Measurements from ENCODE around the gene ANKRD23. TPM values are rescaled to one million over a fixed set of nuclear protein-coding genes. Genes with fewer than 3 reads are reported as not detected.

ANKRD23 gene
- total and polyA plus RNA-seq, 2 donors (not counting 1 experiment from before 2014, with no cell fraction given), result 0.41 to 1.3 TPM

DNA sequence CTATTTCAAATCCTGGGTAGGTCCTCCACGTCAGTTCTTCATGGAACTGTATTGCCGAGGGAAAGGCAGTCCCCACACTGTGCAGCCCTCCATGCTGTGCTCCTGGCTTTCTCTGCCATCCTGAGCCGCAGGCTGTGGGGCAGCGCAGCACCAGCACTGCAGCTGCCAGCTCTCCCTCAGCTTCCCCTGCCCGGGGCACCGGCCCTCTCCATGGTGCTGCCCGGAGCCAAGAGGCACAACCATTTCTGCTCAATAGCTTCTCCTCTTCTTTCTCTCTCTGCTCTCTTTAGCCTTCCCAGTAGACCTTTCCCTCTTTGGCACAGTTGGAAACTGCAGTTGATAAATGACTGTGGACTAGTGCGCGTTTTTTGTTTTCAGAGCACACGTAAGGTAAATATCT, 12.1 kb downstream of the ANKRD23 start:
- Histone ChIP-seq H3K36me3 (ENCODE audit: control insufficient read depth, insufficient read depth, low read length) (peaks cover 10% of the 10 kb centered on the region), H3K9ac (ENCODE audit: insufficient read depth, low read length) (no peak overlapping the region), H2AFZ (ENCODE audit: low read length) (no peak overlapping the region)

DNA sequence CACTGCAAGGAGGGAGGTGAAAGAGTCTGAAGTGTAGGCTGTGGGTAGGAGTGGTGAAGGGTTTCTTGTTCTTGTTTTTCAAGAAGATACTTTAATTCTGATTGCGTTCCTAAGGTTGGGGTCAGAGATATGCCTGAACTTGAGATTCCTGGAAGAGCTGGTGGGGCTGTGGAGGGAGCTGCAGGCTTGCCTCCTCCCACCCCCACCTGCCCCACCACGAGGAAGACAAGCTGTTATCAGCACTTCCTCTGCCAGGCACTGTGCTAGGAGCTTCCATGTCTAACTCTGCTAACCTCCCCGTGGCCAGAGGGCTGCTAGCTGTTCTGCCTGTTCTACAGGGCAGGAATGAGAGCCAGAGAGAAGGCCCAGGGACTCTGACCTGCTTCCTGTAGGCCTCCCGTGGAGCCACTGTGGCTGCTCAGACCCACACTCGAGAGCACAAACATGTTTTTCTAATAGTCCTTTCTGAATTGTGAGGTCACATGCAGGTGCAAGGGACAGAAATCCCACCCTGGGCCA, 13.7 kb downstream of the ANKRD23 start:
- no peaks in the 10 kb centered on the region for H3K79me2 ChIP-seq (ENCODE audit: control insufficient read depth, insufficient read depth, low read length)
- no peak overlapping the region for H3K4me2 ChIP-seq (ENCODE audit: extremely low read depth, insufficient read depth, low read length)
- H3K4me1 ChIP-seq (ENCODE audit: control insufficient read depth, extremely low read depth, insufficient read depth, low read length), result peaks cover 7% of the 10 kb centered on the region
- DNase-seq (ENCODE audit: low read depth in 2 of 2), result no peak
- H3K4me3 ChIP-seq (replicated peaks in 1 of 4; ENCODE audit: control extremely low read depth in 1 of 4, insufficient read depth in 1 of 4, low read depth in 3 of 4, low read length in 4 of 4), result no peak overlapping the region
- no peak overlapping the region for H2AFZ ChIP-seq (ENCODE audit: low read length)
- TF ChIP-seq EZH2 (IDR thresholded peaks at IDR 0.05; ENCODE audit: low read length, missing control alignments), result no peak
- TF ChIP-seq, protein P1, sequence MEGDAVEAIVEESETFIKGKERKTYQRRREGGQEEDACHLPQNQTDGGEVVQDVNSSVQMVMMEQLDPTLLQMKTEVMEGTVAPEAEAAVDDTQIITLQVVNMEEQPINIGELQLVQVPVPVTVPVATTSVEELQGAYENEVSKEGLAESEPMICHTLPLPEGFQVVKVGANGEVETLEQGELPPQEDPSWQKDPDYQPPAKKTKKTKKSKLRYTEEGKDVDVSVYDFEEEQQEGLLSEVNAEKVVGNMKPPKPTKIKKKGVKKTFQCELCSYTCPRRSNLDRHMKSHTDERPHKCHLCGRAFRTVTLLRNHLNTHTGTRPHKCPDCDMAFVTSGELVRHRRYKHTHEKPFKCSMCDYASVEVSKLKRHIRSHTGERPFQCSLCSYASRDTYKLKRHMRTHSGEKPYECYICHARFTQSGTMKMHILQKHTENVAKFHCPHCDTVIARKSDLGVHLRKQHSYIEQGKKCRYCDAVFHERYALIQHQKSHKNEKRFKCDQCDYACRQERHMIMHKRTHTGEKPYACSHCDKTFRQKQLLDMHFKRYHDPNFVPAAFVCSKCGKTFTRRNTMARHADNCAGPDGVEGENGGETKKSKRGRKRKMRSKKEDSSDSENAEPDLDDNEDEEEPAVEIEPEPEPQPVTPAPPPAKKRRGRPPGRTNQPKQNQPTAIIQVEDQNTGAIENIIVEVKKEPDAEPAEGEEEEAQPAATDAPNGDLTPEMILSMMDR (conservative IDR thresholded peaks at IDR 0.05 in 1 of 2, IDR thresholded peaks at IDR 0.05 in 1 of 2; ENCODE audit: low read depth in 1 of 2, low read length in 2 of 2), result no peak
- H3K36me3 ChIP-seq (ENCODE audit: control insufficient read depth, insufficient read depth, low read length), result peaks cover 11% of the 10 kb centered on the region
- H3K27ac ChIP-seq (ENCODE audit: insufficient read depth, low read length), result no peak overlapping the region
- no peaks in the 10 kb centered on the region for H4K20me1 ChIP-seq (ENCODE audit: control insufficient read depth, extremely low read depth, insufficient read depth, low read length)
- no peaks in the 10 kb centered on the region for H3K9me3 ChIP-seq (ENCODE audit: control insufficient read depth, insufficient read depth, low read depth, low read length)
- no peak overlapping the region for H3K9ac ChIP-seq (ENCODE audit: insufficient read depth, low read length)
- H3K27me3 ChIP-seq (ENCODE audit: control insufficient read depth, insufficient read depth, low read length), result no peaks in the 10 kb centered on the region

More for the DNA sequence above, 12.1 kb downstream of the ANKRD23 start:
- Histone ChIP-seq H3K4me2 (ENCODE audit: extremely low read depth, insufficient read depth, low read length) (no peak overlapping the region), H3K79me2 (ENCODE audit: control insufficient read depth, insufficient read depth, low read length) (no peaks in the 10 kb centered on the region), H3K9me3 (ENCODE audit: control insufficient read depth, insufficient read depth, low read depth, low read length) (no peaks in the 10 kb centered on the region), H3K4me3 (replicated peaks in 1 of 4; ENCODE audit: control extremely low read depth in 1 of 4, insufficient read depth in 1 of 4, low read depth in 3 of 4, low read length in 4 of 4) (no peak overlapping the region), H3K4me1 (ENCODE audit: control insufficient read depth, extremely low read depth, insufficient read depth, low read length) (peaks cover 7% of the 10 kb centered on the region), H3K27ac (ENCODE audit: insufficient read depth, low read length) (no peak overlapping the region), H3K27me3 (ENCODE audit: control insufficient read depth, insufficient read depth, low read length) (no peaks in the 10 kb centered on the region), H4K20me1 (ENCODE audit: control insufficient read depth, extremely low read depth, insufficient read depth, low read length) (no peaks in the 10 kb centered on the region)
- TF ChIP-seq EZH2 (IDR thresholded peaks at IDR 0.05; ENCODE audit: low read length, missing control alignments), result no peak
- TF ChIP-seq, protein P1 (conservative IDR thresholded peaks at IDR 0.05 in 1 of 2, IDR thresholded peaks at IDR 0.05 in 1 of 2; ENCODE audit: low read depth in 1 of 2, low read length in 2 of 2), result no peak
- DNase-seq (ENCODE audit: low read depth in 2 of 2), result no peak

DNA sequence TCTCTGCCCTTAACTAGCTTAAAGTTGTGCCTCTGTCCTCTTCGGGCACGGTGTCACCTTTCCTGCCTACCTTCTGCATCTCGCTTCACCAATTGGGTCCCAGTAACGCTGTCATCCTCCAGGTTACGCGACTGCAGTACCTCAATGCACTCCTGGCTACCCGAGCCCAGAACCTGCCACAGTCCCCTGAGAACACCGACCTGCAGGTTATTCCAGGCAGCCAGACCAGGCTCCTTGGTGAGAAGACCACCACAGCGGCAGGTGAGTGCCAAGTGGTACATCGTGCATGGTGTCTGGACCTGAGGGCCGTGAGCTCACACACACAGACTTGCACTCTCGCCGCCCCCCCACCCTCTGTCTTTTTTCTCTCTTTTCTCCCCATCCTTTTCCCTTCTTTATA, 14.9 kb downstream of the ANKRD23 start:
- TF ChIP-seq, protein P1 (conservative IDR thresholded peaks at IDR 0.05 in 1 of 2, IDR thresholded peaks at IDR 0.05 in 1 of 2; ENCODE audit: low read depth in 1 of 2, low read length in 2 of 2), result no peak
- TF ChIP-seq EZH2 (IDR thresholded peaks at IDR 0.05; ENCODE audit: low read length, missing control alignments), result no peak
- Histone ChIP-seq H3K4me1 (ENCODE audit: control insufficient read depth, extremely low read depth, insufficient read depth, low read length) (peaks cover 7% of the 10 kb centered on the region), H2AFZ (ENCODE audit: low read length) (no peak overlapping the region), H3K27ac (ENCODE audit: insufficient read depth, low read length) (no peak overlapping the region), H4K20me1 (ENCODE audit: control insufficient read depth, extremely low read depth, insufficient read depth, low read length) (no peaks in the 10 kb centered on the region), H3K9me3 (ENCODE audit: control insufficient read depth, insufficient read depth, low read depth, low read length) (no peaks in the 10 kb centered on the region), H3K36me3 (ENCODE audit: control insufficient read depth, insufficient read depth, low read length) (peaks cover 10% of the 10 kb centered on the region), H3K79me2 (ENCODE audit: control insufficient read depth, insufficient read depth, low read length) (no peaks in the 10 kb centered on the region), H3K9ac (ENCODE audit: insufficient read depth, low read length) (no peak overlapping the region), H3K27me3 (ENCODE audit: control insufficient read depth, insufficient read depth, low read length) (no peaks in the 10 kb centered on the region), H3K4me3 (replicated peaks in 1 of 4; ENCODE audit: control extremely low read depth in 1 of 4, insufficient read depth in 1 of 4, low read depth in 3 of 4, low read length in 4 of 4) (no peak overlapping the region), H3K4me2 (ENCODE audit: extremely low read depth, insufficient read depth, low read length) (no peak overlapping the region)
- no peak for DNase-seq (ENCODE audit: low read depth in 2 of 2)
